B cell (primary cell): Measurements from ENCODE around the gene MYH14. TPM values are rescaled to one million over a fixed set of nuclear protein-coding genes. Genes with fewer than 3 reads are reported as not detected.

Experiments used
- ATAC-seq: fragments of 200-7000 bp; cut with Tn5 transposase; one replicate; pipeline ENCODE4 v1.10.0; 2021; ENCODE audit warnings: low read depth, mild to moderate bottlenecking, moderate number of reproducible peaks, moderate library complexity
- CTCF ChIA-PET: fragments of 350-600 bp; sonication (Branson Sonifier 250); formaldehyde crosslinking; loops from one replicate; lab custom pipeline; 2021; ENCODE audit warnings: antibody characterized with exemption, inconsistent platforms; lab: Charles Lee
- POLR2A ChIA-PET: fragments of 350-600 bp; sonication (Branson Sonifier 250); formaldehyde crosslinking; loops from one replicate; lab custom pipeline; 2021; ENCODE audit warnings: antibody characterized with exemption; lab: Charles Lee
- DNase-seq: peaks from one replicate; pipeline ENCODE4 v3.0.0; 2013
- H2AFZ ChIP-seq: 2 replicates; pipeline ENCODE4 v1.6.1; 2012; ENCODE audit warnings: mild to moderate bottlenecking, low read depth, low read length; ENCODE audit not compliant: insufficient read depth, poor library complexity, severe bottlenecking
- H3K27ac ChIP-seq, 2 donors: 1 replicate in 1 of 2; 2 replicates in 1 of 2; pipeline ENCODE4 v1.5.1; 2012 to 2013; ENCODE audit warnings: low read length in 2 of 2, mild to moderate bottlenecking in 2 of 2, moderate library complexity in 1 of 2
- H3K27me3 ChIP-seq, 4 experiments: fragments of 200-600 bp in 1 of 4; sonication (generic) in 1 of 4; replicated peaks in 1 of 4; 1 replicate in 2 of 4; 2 replicates in 2 of 4; pipeline versions ENCODE4 v1.6.1 to v1.7.0; 2013 to 2016; ENCODE audit warnings: low read length in 3 of 4, mild to moderate bottlenecking in 2 of 4, mixed read lengths in 1 of 4, moderate library complexity in 1 of 4; ENCODE audit not compliant: insufficient read depth in 4 of 4, control insufficient read depth in 3 of 4; ENCODE audit errors: control extremely low read depth in 1 of 4
- H3K36me3 ChIP-seq, 2 experiments: replicated peaks in 1 of 2; 1 replicate in 1 of 2; 2 replicates in 1 of 2; pipeline versions ENCODE4 v1.6.1 to v1.7.1; 2013; ENCODE audit warnings: low read length in 1 of 2; ENCODE audit not compliant: insufficient read depth in 2 of 2, control insufficient read depth in 1 of 2; ENCODE audit errors: control extremely low read depth in 1 of 2, extremely low read depth in 1 of 2
- H3K4me1 ChIP-seq, 2 donors: fragments of 200-600 bp in 1 of 2; sonication (generic) in 1 of 2; 1 replicate in 1 of 2; 2 replicates in 1 of 2; pipeline versions ENCODE4 v1.5.1 to v1.6.1; 2013 to 2017; ENCODE audit warnings: low read length in 2 of 2; ENCODE audit not compliant: control insufficient read depth in 2 of 2, insufficient read depth in 2 of 2
- H3K4me2 ChIP-seq: replicated peaks from 2 replicates; pipeline ENCODE3; 2012; ENCODE audit warnings: mild to moderate bottlenecking, low read depth, low read length; ENCODE audit not compliant: poor library complexity, severe bottlenecking
- H3K4me3 ChIP-seq, 5 experiments: fragments of 200-600 bp in 1 of 5; sonication (generic) in 1 of 5; 1 replicate in 3 of 5; 2 replicates in 2 of 5; pipeline versions ENCODE4 v1.5.1 to v1.7.0; 2011 to 2016; ENCODE audit warnings: low read length in 4 of 5, mild to moderate bottlenecking in 4 of 5, low read depth in 2 of 5, control low read depth in 1 of 5, moderate library complexity in 1 of 5; ENCODE audit not compliant: insufficient read depth in 1 of 5; ENCODE audit errors: control extremely low read depth in 1 of 5, extremely low read depth in 1 of 5
- H3K79me2 ChIP-seq: fragments of 200-600 bp; sonication (generic); one replicate; pipeline ENCODE4 v1.6.0; 2016; ENCODE audit warnings: low read length; ENCODE audit not compliant: control insufficient read depth, insufficient read depth
- H3K9ac ChIP-seq: fragments of 200-600 bp; sonication (generic); 2 replicates; pipeline ENCODE4 v1.6.1; 2017; ENCODE audit warnings: mild to moderate bottlenecking, low read length, moderate library complexity
- H3K9me3 ChIP-seq, 3 donors: one replicate each; pipeline versions ENCODE4 v1.6.1 to v1.7.1; 2013; ENCODE audit warnings: low read length in 2 of 3; ENCODE audit not compliant: control insufficient read depth in 2 of 3, insufficient read depth in 1 of 3; ENCODE audit errors: control extremely low read depth in 1 of 3
- H4K20me1 ChIP-seq: 2 replicates; pipeline ENCODE4 v1.6.0; 2012; ENCODE audit warnings: mild to moderate bottlenecking, low read length; ENCODE audit not compliant: insufficient read depth, control insufficient read depth, poor library complexity, severe bottlenecking
- H3K27ac Mint-ChIP-seq: one replicate; pipeline ENCODE4 v1.8.0; 2021; ENCODE audit warnings: mixed read lengths
- H3K27me3 Mint-ChIP-seq: one replicate; pipeline ENCODE4 v1.8.0; 2021; ENCODE audit warnings: mixed read lengths
- H3K4me1 Mint-ChIP-seq: one replicate; pipeline ENCODE4 v1.8.0; 2021; ENCODE audit warnings: mixed read lengths
- H3K4me3 Mint-ChIP-seq: one replicate; pipeline ENCODE4 v1.8.0; 2021; ENCODE audit warnings: mixed read lengths
- H3K9me3 Mint-ChIP-seq: one replicate; pipeline ENCODE4 v1.8.0; 2022; ENCODE audit warnings: mixed read lengths; ENCODE audit not compliant: insufficient read depth
- CTCF ChIP-seq: fragments of 200-600 bp; IDR thresholded peaks from one replicate; pipeline ENCODE4 v1.8.0; 2022; ENCODE audit warnings: antibody characterized with exemption, mild to moderate bottlenecking
- EZH2 ChIP-seq: IDR thresholded peaks from 2 replicates; pipeline ENCODE4 v1.6.1; 2012; ENCODE audit warnings: borderline replicate concordance, low read depth, mild to moderate bottlenecking, moderate library complexity, low read length; ENCODE audit not compliant: insufficient read depth, poor library complexity, severe bottlenecking
- WGBS: methylation state at CpG from one replicate; pipeline ENCODE4 v1.1.5; 2013; ENCODE audit warnings: missing lambda C conversion rate; ENCODE audit not compliant: insufficient coverage; 5-methylcytosine and 5-hydroxymethylcytosine counted together
- intact Hi-C: fragments of 100-400 bp; cut with micrococcal nuclease; formaldehyde crosslinking; loops from one replicate; pipeline ENCODE4 v1.10.0; 2022
- polyA plus RNA-seq: library from polyadenylated mRNA; depleted of rRNA; stranded (reverse); fragments of >200 nt; gene quantifications from 2 replicates; pipeline ENCODE4 v1.2.3, GENCODE V29; 2012
- total RNA-seq, 2 donors: library from RNA; stranded (reverse); fragments of 120-200 nt in 1 of 2; gene quantifications; 1 replicate in 1 of 2; 2 replicates in 1 of 2; pipeline versions ENCODE4 v1.2.3 to v1.2.4, GENCODE V29; 2013 to 2022

MYH14 gene
- total and polyA plus RNA-seq, 2 donors (not counting 1 experiment from before 2014, with no cell fraction given), result not detected

- 50% methylated on average over 5 of the region's 10 CpGs for WGBS
- H2AFZ ChIP-seq, result no peak overlapping the region
- H3K4me3 Mint-ChIP-seq, result no peak overlapping the region
- POLR2A ChIA-PET, result no interaction called here
- no peak overlapping the region for H3K9ac ChIP-seq
- ATAC-seq, result no peak
- H3K9me3 ChIP-seq, result peaks cover 0 to 5% (median 0%) of the 10 kb centered on the region in 3 donors
- H3K27me3 ChIP-seq, result peaks cover 0 to 8% (median 1%) of the 10 kb centered on the region in 4 experiments
- H3K79me2 ChIP-seq, result no peaks in the 10 kb centered on the region
- DNase-seq, result no peak
- CTCF ChIA-PET, result no interaction called here
- H3K4me1 Mint-ChIP-seq, result no peaks in the 10 kb centered on the region
- H3K4me2 ChIP-seq, result no peak overlapping the region
- no peaks in the 10 kb centered on the region for H3K4me1 ChIP-seq
- no peaks in the 10 kb centered on the region for H3K36me3 ChIP-seq
- H3K27ac Mint-ChIP-seq, result no peak overlapping the region
- H3K9me3 Mint-ChIP-seq, result no peaks in the 10 kb centered on the region
- intact Hi-C loops, result no loop called here
- TF ChIP-seq CTCF (no peak), EZH2 (no peak)
- H3K27me3 Mint-ChIP-seq, result peaks cover 32% of the 10 kb centered on the region
- no peaks in the 10 kb centered on the region for H4K20me1 ChIP-seq
- H3K4me3 ChIP-seq, result no peak overlapping the region
- no peak overlapping the region for H3K27ac ChIP-seq
Measured at GRCh38 chr19:50300814-50301606, 97.6 kb downstream of the MYH14 start.

GRCh38 chr19:50301607-50301971 is 98.2 kb downstream of the MYH14 start:
- no peak overlapping the region for H3K4me3 ChIP-seq
- H3K9me3 Mint-ChIP-seq, result no peaks in the 10 kb centered on the region
- H3K9ac ChIP-seq, result no peak overlapping the region
- H4K20me1 ChIP-seq, result no peaks in the 10 kb centered on the region
- peaks cover 0 to 5% (median 0%) of the 10 kb centered on the region in 3 donors for H3K9me3 ChIP-seq
- H3K4me2 ChIP-seq, result no peak overlapping the region
- intact Hi-C loops, result no loop called here
- no peaks in the 10 kb centered on the region for H3K79me2 ChIP-seq
- H3K27me3 ChIP-seq, result peaks cover 0 to 8% (median 1%) of the 10 kb centered on the region in 4 experiments
- no peak for ATAC-seq
- peaks cover 32% of the 10 kb centered on the region for H3K27me3 Mint-ChIP-seq
- no peak overlapping the region for H3K27ac ChIP-seq
- no peaks in the 10 kb centered on the region for H3K36me3 ChIP-seq
- no peaks in the 10 kb centered on the region for H3K4me1 Mint-ChIP-seq
- CTCF ChIA-PET, result no interaction called here
- POLR2A ChIA-PET, result interaction anchor here (0.6 kb wide), 1 partner anchor 681 kb away, joined by 5 read pairs; no protein-coding TSS in a partner anchor
- no peaks in the 10 kb centered on the region for H3K4me1 ChIP-seq
- H3K27ac Mint-ChIP-seq, result no peak overlapping the region
- TF ChIP-seq CTCF, result no peak
- TF ChIP-seq EZH2, result no peak
- no peak overlapping the region for H3K4me3 Mint-ChIP-seq
- WGBS, result 91% methylated on average over 8 of the region's 10 CpGs
- no peak overlapping the region for H2AFZ ChIP-seq
- no peak for DNase-seq
